CD4-positive, alpha-beta T cell treated with Interleukin-15 for 4 hours (primary cell): ENCODE results near the gene UGT1A8.

ENCODE experiments used
- DNase-seq: peaks from one replicate; pipeline ENCODE4 v3.0.0-alpha.2; 2020; ENCODE audit warnings: low spot score

Gene UGT1A8

GRCh38 chr2:233821196-233821595 lies 203.8 kb downstream of the UGT1A8 start:
- DNase-seq: no peak

GRCh38 chr2:233821709-233822100 lies 204.3 kb downstream of the UGT1A8 start:
- DNase-seq: no peak

GRCh38 chr2:233822101-233822771 lies 204.8 kb downstream of the UGT1A8 start:
- no peak for DNase-seq
